Measurements from ENCODE around the gene CENPB.

- no peak for TF ChIP-seq CTCF (IDR thresholded peaks at IDR 0.05)
- no peak for TF ChIP-seq POLR2A (IDR thresholded peaks at IDR 0.05)
These were observed 38.5 kb downstream of the CENPB start for GRCh38 chr20:3748073-3748472.
